HL-60 (cell line): ENCODE data around the gene AGAP3.

ENCODE experiments used
- DNase-seq, 2 experiments: peaks; one replicate each; pipeline ENCODE4 v3.0.0-alpha.2; 2010 to 2020; ENCODE audit warnings: low read depth in 1 of 2, low spot score in 1 of 2
- H3K27ac ChIP-seq: fragments of 250-450 bp; sonication (Bioruptor Pico); replicated peaks from 2 replicates; pipeline ENCODE4 v1.5.1; 2020; ENCODE audit warnings: mild to moderate bottlenecking, moderate library complexity
- H3K27me3 ChIP-seq: fragments of 250-450 bp; sonication (Bioruptor Pico); 2 replicates; pipeline ENCODE4 v1.5.1; 2021; ENCODE audit warnings: mild to moderate bottlenecking, moderate library complexity; ENCODE audit not compliant: insufficient read depth, poor library complexity, severe bottlenecking
- H3K4me3 ChIP-seq: replicated peaks from 2 replicates; pipeline ENCODE4 v1.5.1; 2011; ENCODE audit warnings: mild to moderate bottlenecking, control low read depth, low read length; ENCODE audit not compliant: insufficient read depth
- CTCF ChIP-seq: IDR thresholded peaks from one replicate; pipeline ENCODE4 v1.5.1; 2011; ENCODE audit warnings: low read length, control low read depth, inconsistent platforms; ENCODE audit not compliant: insufficient read depth
- GABPA ChIP-seq: IDR thresholded peaks from 2 replicates; pipeline ENCODE4 v1.6.1; 2012; ENCODE audit warnings: low read depth
- POLR2AphosphoS5 ChIP-seq: IDR thresholded peaks from 2 replicates; pipeline ENCODE4 v1.6.1; 2012; ENCODE audit warnings: low read depth
- REST ChIP-seq: IDR thresholded peaks from 2 replicates; pipeline ENCODE4 v1.6.1; 2012; ENCODE audit warnings: low read depth; ENCODE audit not compliant: insufficient replicate concordance
- SPI1 ChIP-seq: IDR thresholded peaks from 2 replicates; pipeline ENCODE4 v1.6.1; 2012; ENCODE audit warnings: low read depth, mild to moderate bottlenecking, borderline replicate concordance

AGAP3 gene

GRCh38 chr7:151120896-151121295 lies 34.6 kb downstream of the AGAP3 start:
- no peak for DNase-seq
- Histone ChIP-seq H3K27me3 (no peaks in the 10 kb centered on the region), H3K4me3 (no peak overlapping the region), H3K27ac (no peak overlapping the region)
- TF ChIP-seq SPI1 (no peak), REST (no peak)

DNA sequence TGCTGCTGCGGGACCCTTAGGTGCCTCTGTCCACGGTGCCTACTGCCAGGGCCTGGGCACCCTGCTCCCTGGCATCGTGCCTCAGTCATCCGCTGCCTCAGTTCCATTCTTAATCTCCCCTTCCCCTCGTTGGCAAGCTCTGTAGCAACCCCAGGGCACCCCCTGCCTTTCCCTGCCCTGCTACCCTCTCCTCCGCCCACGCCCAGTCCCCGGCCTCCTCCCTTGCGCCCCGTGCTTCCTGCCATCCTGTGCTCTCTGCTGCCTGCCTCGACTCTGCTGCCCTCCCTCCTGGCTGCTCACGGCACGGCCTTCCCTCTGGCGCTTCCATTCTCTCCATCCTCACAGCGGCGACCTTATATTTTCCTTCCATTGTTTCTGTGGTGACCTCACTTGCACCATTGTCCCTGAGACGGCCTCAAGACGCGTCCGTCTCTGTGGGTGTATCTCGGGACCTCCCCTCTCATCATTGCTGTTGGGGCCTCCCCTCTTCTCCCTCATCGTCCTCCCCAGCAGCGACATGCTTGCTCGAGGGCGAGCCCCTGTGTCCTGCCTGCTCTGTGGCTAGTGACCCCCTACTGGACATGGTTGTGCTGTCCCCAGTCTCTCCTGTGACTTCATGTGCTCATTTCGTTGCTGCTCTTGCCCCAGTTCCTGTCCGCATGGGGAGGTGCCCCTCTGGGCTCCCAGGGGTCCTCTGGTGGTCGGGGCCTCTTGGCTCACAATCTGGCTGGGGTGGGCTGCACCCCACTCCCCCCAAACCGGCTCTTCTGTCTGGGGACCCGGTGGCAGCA lies 35.3 kb downstream of the AGAP3 start:
- no peak overlapping the region for H3K4me3 ChIP-seq
- no peak for DNase-seq
- H3K27ac ChIP-seq = no peak overlapping the region
- TF ChIP-seq CTCF (no peak), POLR2AphosphoS5 (no peak), REST (no peak), GABPA (no peak), SPI1 (no peak)
- no peaks in the 10 kb centered on the region for H3K27me3 ChIP-seq

GRCh38 chr7:151122276-151122675 lies 36.0 kb downstream of the AGAP3 start:
- DNase-seq = no peak
- no peak for TF ChIP-seq POLR2AphosphoS5
- TF ChIP-seq GABPA = no peak
- no peak for TF ChIP-seq REST
- no peak for TF ChIP-seq SPI1
- TF ChIP-seq CTCF = no peak
- Histone ChIP-seq H3K27me3 (no peaks in the 10 kb centered on the region), H3K4me3 (no peak overlapping the region), H3K27ac (no peak overlapping the region)
